Neural crest cell (in vitro differentiated cells): ENCODE data around the gene SLX1B. TPM values are rescaled to one million over a fixed set of nuclear protein-coding genes. Genes with fewer than 3 reads are reported as not detected.
"Not testable (repeated sequence)": the region's sequence is repeated elsewhere in the genome, so short reads cannot be mapped to it uniquely, and the experiment has no call there.

Source experiments
- DNase-seq: peaks from one replicate; pipeline ENCODE4 v3.0.0; 2021; ENCODE audit warnings: low read depth, mixed read lengths, low spot score
- H3K27ac Mint-ChIP-seq: one replicate; pipeline ENCODE4 v1.8.0; 2021; ENCODE audit warnings: mild to moderate bottlenecking, mixed read lengths; ENCODE audit not compliant: unreplicated experiment
- H3K27me3 Mint-ChIP-seq: 2 replicates; pipeline ENCODE4 v1.8.0; 2021; ENCODE audit warnings: low read depth, mild to moderate bottlenecking, mixed read lengths
- H3K36me3 Mint-ChIP-seq: 2 replicates; pipeline ENCODE4 v1.8.0; 2021; ENCODE audit warnings: low read depth, mild to moderate bottlenecking, mixed read lengths
- H3K4me1 Mint-ChIP-seq: 2 replicates; pipeline ENCODE4 v1.8.0; 2021; ENCODE audit warnings: mixed read lengths
- H3K4me3 Mint-ChIP-seq: one replicate; pipeline ENCODE4 v1.8.0; 2021; ENCODE audit warnings: mild to moderate bottlenecking, mixed read lengths
- H3K9me3 Mint-ChIP-seq: 2 replicates; pipeline ENCODE4 v1.8.0; 2021; ENCODE audit warnings: mixed read lengths
- total RNA-seq: library from RNA; stranded (reverse); gene quantifications from 2 replicates; pipeline ENCODE4 v1.2.1, GENCODE V29; 2021

The SLX1B gene
- total RNA-seq, 1 donor from 2014 or later, result 67.3 TPM

DNA sequence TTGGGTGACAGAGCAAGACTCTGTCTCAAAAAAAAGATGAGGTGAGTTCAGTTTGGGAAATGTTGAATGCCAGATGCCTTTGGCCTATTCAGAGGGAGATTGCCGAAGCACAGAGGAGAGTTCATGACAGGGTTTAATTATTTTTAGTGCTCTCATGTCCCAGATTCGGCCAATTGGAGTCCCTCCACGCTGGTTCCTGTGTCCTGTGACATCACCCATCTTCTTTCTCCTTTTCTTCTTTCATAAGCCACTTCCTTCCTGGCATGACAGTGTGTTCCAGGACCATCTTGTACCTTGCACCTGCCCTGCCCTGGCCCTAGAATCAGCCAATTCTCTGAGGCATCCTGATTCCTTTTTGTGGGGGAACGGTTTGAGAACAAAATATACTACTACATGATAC lies 17.7 kb downstream of the SLX1B start:
- H3K27ac Mint-ChIP-seq, DNase-seq, H3K4me3 Mint-ChIP-seq, H3K36me3 Mint-ChIP-seq, H3K9me3 Mint-ChIP-seq, H3K4me1 Mint-ChIP-seq, H3K27me3 Mint-ChIP-seq: not testable (repeated sequence)

DNA sequence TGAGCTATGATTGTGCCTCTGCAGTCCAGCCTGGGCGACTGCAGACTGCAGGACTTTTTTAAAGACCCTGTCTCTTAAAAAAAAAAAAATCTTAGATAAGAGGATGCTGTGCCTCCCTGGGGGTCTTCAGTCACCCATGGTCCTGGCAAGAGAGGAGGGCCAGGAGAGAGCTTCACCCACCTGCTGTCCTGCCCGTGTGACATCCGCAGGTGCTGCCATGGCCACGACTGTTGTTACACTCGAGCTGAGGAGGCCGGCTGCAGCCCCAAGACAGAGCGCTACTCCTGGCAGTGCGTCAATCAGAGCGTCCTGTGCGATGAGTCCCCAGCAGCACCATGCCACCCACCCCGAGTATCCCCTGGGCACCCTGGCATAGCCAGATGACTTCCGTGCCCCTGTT lies 27.9 kb downstream of the SLX1B start:
- H3K36me3 Mint-ChIP-seq, H3K27ac Mint-ChIP-seq, DNase-seq, H3K27me3 Mint-ChIP-seq, H3K9me3 Mint-ChIP-seq, H3K4me3 Mint-ChIP-seq, H3K4me1 Mint-ChIP-seq: not testable (repeated sequence)

DNA sequence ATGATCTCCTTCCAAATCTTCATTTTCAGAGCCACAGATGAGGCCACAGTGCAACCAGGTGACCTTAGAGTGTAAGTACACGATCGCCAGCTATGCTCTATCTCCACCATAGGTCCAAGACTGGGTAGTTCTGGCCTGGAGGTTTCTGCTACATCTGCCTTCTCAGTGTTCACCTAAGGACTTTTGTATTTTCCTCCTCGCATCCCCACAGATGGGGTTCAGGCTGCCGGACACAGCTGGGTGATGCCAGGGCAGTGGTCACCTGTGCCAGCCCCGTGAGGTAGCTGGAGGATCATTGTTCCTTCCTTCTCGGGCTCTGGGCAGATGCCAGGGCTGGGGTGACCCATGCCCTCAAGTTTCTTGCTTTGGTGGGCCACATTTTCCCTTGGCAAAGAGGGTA lies 52.0 kb downstream of the SLX1B start, which contains the start of gene NPIPB12:
TSS of gene NPIPB12 (minus strand) at position 101 of the 400 bp plus-strand sequence.
- H3K27me3 Mint-ChIP-seq, H3K9me3 Mint-ChIP-seq, DNase-seq, H3K4me1 Mint-ChIP-seq, H3K36me3 Mint-ChIP-seq, H3K27ac Mint-ChIP-seq, H3K4me3 Mint-ChIP-seq: not testable (repeated sequence)

Other genes starting within 250 kb of the SLX1B start
- 1.2 and 2.3 TPM in 2 replicates for gene NPIPB11, start 47.8 kb upstream of the SLX1B start, total RNA-seq
- gene BOLA2, start 182 bp upstream of the SLX1B start, total RNA-seq, result 7.8 and 8.6 TPM in 2 replicates
- 3.0 and 4.3 TPM in 2 replicates for gene SULT1A4, start 5.4 kb downstream of the SLX1B start, total RNA-seq
- gene NPIPB12, start 51.9 kb downstream of the SLX1B start, total RNA-seq, result 55.9 and 57.0 TPM in 2 replicates
- gene SPN, start 208.7 kb downstream of the SLX1B start, total RNA-seq, result 0.07 and 0.16 TPM in 2 replicates
- gene QPRT, start 224.6 kb downstream of the SLX1B start, total RNA-seq, result 77.3 and 79.5 TPM in 2 replicates